HG03342 (cell line): ENCODE measurements around the gene DDX20.
"Not testable (repeated sequence)": the region's sequence is repeated elsewhere in the genome, so short reads cannot be mapped to it uniquely, and the experiment has no call there.

Source experiments
- ATAC-seq: cut with Tn5 transposase; IDR thresholded peaks from one replicate; pipeline ENCODE4 v1.9.1; 2021; ENCODE audit warnings: mild to moderate bottlenecking, moderate library complexity; ENCODE audit not compliant: unreplicated experiment

The DDX20 gene

DNA sequence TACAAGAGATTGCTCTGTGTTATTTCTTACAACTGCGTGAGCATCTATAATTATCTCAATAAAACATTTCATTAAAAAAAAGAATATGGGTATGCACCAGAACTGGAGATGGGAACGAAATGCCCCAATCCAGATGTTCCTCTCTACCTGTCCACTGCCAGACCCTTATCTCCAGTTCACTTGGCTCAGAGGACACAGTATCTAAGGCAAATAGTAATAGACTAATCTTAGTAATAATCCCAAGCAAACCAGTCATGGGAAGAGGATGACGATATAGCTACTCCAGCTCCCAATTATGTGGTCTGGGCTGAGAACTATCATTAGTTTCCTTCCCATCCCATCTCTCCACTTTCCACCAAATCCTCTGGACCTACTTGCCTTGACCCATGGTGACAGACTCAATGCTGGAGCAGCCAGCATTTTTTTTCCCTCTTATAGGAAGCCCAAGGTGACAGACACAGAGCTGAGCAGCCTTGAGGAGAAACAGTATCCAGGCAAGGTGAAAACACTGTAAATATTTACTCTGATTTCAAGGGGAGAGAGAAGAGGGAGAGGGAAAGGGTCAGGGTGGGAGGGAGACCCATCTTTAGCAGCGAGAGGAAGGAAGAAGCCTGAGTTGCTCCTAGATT lies 28.7 kb downstream of the DDX20 start:
- ATAC-seq, result no peak

DNA sequence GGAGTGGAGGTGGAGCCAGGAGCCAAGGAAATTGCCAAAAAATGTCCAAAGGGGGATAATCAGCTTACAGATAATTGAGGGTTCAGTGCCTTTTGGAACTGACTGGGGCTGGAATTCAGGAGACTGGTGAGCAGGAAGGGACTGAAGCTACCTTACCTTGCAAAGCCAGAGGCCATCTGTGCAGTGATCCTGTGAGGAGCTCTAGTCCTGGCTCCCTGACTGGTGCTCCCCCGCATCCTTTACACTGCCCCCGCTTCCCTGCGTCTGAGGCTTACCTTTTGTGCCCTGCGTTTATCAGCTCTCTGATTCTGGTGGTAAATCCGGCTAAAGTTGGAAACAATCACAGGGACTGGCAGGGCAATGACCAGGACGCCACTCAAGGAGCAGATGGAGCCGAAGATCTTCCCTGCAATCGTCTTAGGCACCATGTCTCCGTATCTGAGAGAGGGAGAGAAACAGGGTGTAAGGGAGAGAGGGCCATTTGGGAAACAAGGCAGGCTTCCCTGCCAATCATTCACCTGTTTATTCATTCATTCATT lies 31.0 kb downstream of the DDX20 start:
- no peak for ATAC-seq

DNA sequence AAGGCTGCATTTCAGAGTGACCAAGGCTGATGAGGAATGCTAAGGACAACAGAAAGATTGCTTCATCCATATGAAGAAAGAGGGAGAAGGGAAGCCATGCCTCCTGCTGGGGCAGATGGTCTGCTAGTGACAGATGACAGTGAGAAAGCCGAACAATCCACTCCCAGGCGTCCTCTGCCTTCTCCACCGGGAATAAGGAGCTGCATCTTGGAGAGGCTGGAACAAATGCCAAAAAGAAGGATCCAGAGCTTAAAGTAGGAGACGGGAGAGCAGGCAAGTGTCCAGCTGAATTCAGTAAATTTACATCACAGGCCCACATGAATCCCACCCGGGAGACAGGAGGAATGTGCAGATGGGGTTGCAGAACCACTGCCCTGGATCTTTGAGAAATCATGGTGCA lies 33.4 kb downstream of the DDX20 start:
- no peak for ATAC-seq

DNA sequence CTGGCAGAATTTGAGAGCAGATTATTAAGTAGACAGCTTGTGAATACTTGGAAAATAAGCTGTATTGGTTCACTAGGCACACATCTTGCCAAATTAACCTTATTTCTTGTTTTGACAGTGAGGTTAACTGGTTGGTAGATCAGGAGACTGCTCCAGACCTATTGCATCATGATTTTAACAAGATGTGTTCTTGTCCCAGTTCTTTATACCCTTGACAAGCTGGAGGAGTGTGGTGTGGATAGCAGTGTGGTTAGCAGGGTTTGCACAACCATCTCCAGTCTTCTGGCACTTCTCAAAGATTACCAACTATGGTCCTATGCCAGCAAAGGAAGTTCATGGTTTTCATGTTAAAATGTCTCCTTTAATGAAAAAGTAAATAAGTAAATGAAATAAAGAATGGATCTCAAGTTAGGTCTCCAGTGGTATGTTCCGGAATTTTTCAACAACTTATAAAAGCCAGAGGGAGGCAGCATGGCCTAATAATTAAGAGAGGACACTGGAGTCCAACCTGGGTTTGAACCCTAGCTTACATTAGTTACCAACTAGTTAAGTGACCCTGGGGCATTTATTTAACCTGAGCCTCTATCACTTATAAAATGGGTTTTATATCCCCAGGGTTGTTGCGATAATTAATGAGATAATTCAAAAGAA lies 34.1 kb downstream of the DDX20 start:
- no peak for ATAC-seq

DNA sequence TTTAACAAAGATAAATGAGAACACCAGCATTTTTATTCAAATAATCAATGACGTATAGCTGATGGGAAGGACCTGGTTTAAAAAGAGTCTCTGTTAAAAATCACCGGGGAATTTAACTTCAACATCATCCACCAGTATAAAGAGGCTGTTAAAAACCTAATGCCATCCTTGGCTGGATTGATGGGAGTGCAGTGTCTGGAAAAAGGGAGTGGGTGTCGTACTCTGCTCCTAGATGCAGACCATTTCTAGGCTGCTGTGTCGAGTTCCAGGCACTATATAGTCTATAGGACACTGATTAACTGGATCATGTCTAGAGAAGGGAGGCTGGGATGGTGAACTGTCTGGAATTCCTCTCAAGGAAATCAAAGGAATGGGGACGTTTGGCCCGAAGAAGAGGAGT lies 36.1 kb downstream of the DDX20 start:
- no peak for ATAC-seq

DNA sequence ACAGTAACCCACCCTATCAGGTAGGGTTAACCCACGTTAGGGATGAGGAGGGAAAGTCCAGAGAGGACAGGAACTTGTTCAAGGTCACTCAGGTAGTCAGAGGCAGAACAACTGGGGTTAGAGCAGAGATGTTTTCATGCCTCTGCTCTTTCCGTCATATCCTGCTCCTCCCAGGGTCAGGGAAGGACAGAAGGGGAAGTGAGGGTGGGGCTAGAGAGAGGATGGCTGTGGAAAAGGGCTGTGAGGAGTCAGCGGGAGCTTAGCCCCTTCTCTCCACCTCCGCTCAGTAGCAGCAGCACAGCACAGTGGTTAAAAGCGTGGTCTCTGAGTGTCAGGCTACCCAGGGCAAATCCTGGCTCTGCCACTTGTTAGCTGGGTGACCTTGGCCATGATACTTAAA lies 36.5 kb downstream of the DDX20 start:
- ATAC-seq, result no peak

DNA sequence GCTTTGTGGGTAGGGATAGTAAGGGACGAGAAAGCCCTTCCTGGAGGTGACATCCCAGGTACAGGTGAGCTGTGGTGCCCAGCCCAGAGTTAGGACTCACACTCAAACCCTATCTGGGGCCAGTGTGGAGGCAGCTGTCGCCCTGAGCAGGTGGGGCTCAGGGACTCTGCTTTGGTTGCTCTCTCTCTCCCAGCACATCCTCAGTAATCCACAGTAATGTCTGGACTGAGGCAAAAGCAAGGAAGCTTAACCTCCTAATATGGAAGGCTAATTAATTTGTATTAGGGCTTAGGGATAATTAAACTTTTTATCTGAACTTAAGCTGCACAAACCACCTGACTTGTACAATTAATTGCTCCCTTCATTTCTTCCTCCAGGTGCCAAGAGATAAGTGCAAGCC lies 38.2 kb downstream of the DDX20 start:
- ATAC-seq, result no peak

DNA sequence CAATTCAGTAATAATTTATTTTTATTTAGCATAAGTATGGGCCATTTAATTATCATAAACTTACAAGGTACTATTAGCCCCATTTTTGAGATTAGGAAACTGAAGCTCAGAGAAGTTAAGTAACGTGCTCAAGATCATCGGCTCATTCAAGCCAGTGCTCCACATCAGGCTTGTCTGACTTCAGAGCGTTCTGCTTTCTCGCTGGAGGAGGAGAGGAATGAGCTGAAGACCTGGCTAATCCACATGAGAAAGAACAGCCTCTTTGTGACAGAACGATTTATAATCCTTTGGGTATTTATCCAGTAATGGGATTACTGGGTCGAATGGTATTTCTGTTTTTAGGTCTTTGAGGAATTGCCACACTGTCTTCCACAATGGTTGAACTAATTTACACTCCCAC lies 39.7 kb downstream of the DDX20 start:
- ATAC-seq, result no peak

DNA sequence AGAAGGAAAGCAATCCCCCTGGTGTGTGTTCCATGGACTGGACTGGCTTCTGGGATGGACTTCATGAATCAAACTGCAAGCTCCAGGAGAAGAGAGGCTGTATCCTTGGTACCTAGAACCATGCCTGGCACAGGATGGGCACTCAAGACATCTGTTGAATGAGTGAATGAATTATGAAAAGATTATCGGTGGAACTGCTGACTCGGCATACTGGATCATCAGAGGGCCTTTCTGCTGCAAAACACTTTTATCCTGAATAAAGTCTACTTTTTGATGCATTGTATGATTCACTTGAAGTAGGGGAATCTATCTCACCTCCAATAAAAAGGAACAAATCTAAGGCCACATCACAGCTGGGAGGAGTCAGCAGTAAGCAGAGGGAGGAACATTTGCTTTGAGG lies 42.9 kb downstream of the DDX20 start:
- ATAC-seq, result no peak

DNA sequence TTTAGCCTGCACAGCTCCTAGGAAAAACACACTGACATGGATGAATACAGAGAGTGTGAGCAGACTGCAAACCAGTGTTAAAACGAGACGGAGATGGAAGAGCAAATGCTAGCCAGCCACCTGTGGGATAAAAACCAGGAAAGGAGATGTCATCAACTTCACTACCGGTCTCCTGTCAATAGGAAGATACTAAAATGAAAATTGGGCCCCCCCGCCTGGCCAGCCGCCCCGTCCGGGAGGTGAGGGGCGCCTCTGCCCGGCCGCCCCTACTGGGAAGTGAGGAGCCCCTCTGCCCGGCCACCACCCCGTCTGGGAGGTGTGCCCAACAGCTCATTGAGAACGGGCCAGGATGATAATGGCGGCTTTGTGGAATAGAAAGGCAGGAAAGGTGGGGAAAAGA lies 44.0 kb downstream of the DDX20 start:
- ATAC-seq, result not testable (repeated sequence)

DNA sequence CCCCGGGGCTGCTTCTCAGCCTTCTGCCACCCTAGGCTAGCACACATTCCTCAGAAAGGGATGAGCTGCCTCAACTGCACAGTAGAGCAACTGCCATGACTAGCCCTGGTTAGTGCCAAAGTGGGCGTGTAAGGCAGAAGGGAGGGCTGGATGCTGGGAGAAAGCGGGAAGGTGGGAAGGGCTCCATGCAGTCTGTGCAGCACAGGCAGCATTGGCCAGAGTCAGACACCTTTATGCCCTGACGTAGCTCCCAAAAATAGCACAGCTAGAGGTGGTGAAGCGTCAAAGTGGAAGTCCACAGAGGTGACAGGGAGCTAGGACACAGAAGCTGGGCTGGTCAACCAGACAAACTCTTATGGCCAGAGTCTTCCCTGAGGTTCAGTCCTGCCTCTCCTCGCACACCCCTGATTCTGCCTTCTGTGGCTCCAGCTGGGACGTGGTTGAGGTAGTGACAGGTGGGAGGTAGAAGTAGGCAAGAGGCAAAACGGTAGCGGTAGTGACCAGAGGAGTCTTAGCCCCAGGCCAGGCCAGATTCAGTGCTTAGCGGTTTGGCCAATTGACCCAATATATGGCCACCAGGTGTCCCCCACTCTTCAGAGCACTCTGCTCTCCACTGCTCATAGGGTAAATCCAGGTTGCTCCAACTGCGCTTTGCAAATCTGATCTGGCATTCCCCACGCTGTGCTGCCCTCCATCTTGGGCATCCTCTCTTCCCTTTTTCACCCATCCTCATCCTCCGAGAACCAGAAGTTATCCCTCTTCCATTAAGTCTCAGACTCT lies 45.6 kb downstream of the DDX20 start:
- no peak for ATAC-seq

DNA sequence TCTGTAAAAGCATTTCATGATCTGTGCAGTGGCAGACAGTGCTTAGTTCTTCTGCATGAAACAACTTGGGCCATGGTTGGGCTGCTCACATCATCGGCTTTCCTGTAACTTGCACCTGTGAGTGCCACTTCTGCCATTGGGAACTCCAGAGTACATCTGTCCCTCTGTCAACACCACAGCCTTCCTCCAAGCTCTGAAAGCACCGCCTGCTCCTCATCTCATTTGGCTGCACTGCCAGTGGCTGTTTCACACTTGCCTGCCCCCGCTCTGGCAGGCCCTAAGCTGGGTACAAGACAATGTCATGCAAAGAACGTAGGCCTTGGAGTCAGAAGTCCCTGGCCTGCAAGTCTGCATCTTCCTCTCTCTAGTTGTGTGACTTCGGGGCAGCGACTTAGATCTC lies 46.4 kb downstream of the DDX20 start:
- no peak for ATAC-seq

DNA sequence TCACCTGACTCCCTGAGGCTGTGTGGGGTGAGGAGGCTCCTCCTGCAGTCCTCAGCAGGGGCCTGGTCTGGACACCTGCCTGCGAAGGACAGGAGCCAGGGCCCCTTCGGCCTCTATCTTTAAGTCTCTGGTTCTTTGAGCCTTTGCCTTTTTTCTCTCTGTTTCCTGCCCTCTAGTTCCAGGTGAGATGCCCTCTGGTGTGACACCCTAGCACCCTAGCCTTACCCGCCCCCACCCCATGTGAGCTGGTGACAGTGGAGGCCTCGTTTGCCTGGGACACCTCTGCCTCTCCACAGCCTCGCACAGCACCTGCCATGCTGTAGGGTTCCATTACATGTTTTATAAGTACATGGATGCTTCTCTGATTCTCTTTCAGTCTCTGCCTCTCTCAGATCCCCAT lies 47.3 kb downstream of the DDX20 start:
- no peak for ATAC-seq

DNA sequence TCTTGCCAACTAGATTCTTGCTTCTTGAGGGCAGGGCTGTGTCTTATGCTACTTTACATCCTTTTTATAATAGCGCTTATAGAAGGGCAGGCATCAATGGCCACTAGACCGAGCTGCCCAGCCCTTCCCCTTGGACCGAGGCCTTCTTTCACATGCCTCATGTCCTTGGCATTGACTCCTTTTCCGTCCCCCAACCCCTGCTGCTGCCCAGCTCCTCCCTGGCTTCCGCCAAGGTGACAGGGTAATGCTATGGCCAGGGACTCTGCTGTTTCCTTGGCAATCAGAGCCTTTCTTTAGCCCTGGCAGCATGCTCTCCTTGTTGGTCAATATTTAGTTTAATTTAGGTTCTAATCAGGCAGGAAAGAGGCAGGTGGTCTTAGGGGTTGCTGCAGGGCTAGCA lies 48.2 kb downstream of the DDX20 start:
- ATAC-seq, result no peak

DNA sequence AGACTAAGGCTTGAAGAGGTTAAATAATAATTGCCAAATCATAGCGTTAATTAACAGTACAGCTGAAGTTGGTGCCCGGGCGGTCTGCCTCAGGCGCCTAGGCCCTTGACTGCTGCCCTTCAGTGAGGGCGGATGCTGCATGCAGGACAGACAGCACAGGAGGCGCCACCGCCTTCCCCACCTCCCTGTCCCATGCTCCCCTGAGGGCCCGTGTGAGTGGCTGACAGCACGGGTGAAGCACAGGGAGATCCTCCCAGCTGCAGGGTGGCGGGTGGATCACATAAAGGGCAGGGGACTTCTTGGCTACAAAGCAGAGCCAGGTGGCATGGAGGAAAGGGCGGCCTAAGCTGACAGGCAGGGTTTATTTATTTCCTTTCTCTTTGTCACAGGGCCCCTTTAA lies 49.1 kb downstream of the DDX20 start:
- ATAC-seq, result no peak

DNA sequence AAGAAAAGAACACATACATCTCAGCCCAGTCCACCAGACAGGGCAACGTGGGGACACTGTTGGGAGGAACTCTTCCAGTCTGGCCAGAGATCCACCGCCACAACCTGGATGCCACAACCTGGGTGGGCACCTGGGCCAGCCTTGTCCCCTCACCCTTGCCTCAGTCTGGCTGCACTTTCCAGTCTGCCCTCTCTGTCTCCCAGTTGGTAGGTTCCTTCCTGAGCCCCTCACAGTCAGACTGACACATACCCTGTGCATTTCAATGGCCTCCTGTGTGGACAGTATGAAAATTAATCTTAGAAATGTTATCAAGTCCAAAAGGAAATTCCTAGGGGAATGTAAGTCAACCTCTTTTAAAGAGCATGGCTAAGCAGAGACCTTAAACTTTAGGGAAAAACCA lies 49.5 kb downstream of the DDX20 start:
- ATAC-seq, result no peak

DNA sequence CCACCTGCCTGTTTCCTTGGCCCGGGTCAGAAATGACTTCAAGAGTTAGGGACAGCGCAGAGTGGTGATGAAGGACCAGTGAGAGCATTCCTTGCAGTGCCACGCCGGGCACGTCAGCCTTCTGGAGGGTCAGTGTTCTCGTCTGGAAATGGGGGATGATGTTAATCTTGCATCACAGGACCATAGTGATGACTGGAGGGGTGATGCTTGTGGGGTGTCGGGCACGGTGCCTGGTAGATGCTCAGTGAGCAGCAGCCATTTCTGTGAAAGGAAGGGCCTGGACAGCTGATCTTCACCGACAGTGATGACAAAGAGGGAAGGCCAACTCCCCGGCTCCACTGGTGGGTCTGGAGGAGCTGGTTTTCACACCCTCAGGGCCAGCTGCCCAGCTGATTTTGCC lies 56.2 kb downstream of the DDX20 start:
- ATAC-seq, result no peak

DNA sequence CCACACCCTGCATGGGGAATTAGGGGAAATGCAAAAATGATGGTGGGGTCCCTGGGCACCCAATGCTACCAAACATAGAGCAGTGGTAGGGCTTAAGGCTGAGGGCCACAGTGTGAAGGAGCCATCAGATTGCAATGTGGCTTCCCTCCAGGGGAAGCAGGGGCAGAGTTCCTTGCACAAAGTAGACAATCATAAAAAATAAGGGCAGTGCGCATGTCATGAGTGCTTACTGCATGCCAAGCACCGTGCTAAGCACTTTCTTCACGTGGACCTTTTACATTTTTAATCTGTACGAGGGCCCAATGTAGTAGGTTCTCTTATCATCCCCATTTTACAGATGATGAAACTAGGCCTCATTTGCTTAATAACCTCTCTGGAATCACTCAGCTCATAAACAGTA lies 56.6 kb downstream of the DDX20 start:
- no peak for ATAC-seq

DNA sequence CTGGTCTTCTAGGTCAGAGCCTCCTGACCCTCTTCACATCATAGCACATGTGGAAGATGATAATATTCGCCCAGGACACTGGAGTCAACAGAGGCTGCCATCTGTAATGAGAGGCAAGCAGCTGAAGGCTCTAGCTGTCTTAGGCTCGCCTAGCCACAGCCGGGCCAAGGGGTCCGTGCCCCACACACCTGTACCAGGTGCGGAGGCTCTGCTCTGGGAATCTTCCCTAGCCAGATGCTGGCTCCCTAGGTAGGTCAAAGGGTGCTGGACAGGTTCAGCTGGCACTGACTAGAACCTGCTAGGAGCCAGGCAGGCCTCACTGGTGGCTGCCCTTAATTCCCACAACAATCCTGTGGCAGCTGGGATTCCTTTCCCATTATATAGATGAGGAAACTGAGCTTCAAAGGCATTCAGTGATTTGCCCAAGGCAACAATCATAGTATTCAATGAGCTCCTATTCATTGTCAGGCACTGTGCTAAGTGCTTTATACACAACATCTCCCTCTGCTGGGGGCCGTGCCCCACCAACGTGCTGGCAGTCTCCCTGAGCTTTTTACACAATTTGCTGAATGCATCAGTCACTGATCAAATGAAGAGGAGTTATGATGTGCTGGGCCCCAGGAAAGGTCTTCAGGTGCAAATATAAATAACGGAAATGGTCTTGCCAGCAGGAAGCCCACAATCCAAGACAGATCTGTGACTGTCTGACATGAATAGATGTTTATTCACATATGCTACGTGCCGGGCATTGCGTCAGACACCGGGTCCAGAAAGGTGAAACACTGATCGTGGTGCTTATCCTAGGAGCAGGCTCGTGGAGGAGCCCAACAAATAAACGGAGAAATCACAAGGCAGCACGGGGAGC lies 58.0 kb downstream of the DDX20 start:
- ATAC-seq, result no peak

DNA sequence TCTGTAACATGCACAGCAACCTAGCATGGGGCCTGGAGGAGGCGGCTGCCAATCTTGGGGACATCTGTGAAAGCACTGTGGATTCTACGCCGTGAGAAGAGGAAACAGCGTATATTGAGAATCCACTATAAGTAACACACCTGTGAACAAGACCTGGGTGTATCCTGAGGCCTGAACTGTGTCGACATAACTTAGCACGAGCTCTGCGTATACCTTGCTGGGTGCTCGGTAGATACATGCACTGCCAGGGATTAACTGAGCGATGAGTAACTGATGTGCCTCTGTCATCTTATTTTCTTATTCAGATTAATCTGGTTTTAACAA lies 58.6 kb downstream of the DDX20 start:
- no peak for ATAC-seq

DNA sequence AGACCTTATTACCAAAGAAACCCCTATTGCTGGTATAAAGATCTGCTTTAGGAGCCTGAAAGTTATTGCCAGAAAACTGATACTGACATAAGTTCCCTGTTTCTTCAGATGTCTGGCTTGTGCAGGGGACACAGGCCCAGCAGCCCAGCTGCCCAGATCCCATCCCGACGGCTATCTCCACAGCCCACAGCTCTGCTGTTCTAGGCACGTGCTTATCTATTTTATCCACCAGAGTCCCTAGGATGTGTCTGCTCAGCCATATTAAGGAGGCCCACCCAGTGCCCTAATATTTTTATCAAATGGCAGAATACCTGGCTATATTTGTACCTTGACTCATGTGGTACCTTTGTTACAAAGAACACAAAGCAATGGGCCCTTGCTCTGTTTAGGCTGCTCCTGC lies 58.9 kb downstream of the DDX20 start:
- ATAC-seq, result no peak
